HG02840 (cell line): ENCODE measurements around the gene HOXB6.

Experiments
- ATAC-seq: cut with Tn5 transposase; IDR thresholded peaks from one replicate; pipeline ENCODE4 v1.9.1; 2021; ENCODE audit warnings: mild to moderate bottlenecking, moderate library complexity, moderate number of reproducible peaks; ENCODE audit not compliant: unreplicated experiment, low FRiP score

HOXB6 gene

DNA sequence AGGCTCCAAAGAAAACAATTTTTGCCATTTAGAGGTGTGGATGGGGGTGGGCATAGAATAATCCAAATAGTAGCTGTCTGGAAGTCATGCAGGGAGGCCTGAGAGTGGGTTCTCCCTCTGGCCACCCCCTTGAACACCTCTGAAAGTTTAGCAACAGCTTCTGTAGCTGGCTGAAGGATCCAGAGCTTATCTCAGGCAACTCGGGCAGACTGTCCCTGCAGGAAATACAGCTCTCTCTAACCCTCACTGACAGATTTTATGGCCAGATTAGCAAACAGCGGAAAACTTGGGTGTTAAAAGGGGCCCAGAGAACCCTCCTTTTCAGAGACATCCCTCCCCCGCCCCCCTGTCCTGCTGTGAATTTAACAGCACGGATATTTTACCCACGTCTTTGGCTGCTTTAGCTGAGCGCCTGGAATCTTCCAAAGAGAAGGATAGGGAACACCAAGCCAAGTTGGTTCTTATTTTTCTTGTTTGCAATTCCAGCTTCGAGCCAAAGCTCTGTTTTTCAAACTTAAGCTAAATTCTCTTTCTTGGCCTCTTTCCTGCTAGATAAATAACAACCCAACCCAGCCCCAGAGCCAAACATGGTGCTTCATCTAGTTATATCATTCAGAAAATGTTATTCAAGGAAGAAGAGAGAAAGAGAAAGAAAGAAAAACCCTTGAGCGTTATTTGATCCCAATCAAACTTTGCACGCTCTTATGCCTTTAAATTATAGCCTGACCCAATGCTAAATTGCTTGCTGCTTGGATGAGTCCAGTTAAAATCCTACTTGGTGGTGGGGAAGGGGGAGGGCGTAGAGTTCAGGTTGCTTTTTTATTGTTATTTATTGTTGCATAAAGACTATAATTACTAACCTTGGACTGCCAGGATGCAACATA is 57.6 kb downstream of the HOXB6 start:
- ATAC-seq = no peak

GRCh38 chr17:48546137-48546923 is 58.5 kb downstream of the HOXB6 start:
- ATAC-seq = no peak
